SHP77 treated with DMSO at 0.1 percent for 48 hours (cell line): ENCODE data around the gene ZFYVE28.
"Not testable (repeated sequence)": the region's sequence is repeated elsewhere in the genome, so short reads cannot be mapped to it uniquely, and the experiment has no call there.

Source experiments
- DNase-seq: peaks from one replicate; lab custom pipeline; 2025; lab: John Stamatoyannopoulos, UW

ZFYVE28 gene

GRCh38 chr4:2417765-2418649 lies at the start of gene ZFYVE28:
Gene ZFYVE28 (minus strand): TSS chr4:2418645. CDS start chr4:2418323, 322 bp downstream.
- no peak for DNase-seq

- DNase-seq, result not testable (repeated sequence)
These were observed 47.1 kb upstream of the ZFYVE28 start for GRCh38 chr4:2465544-2465943.

GRCh38 chr4:2465032-2465431 lies 46.6 kb upstream of the ZFYVE28 start:
- DNase-seq, result no peak

GRCh38 chr4:2462992-2463762 lies 44.7 kb upstream of the ZFYVE28 start:
- DNase-seq, result no peak

GRCh38 chr4:2462218-2462991 lies 44.0 kb upstream of the ZFYVE28 start:
- DNase-seq, result no peak

GRCh38 chr4:2461246-2461960 lies 43.0 kb upstream of the ZFYVE28 start:
- DNase-seq, result no peak

- DNase-seq, result no peak
These were observed 41.3 kb upstream of the ZFYVE28 start for GRCh38 chr4:2459589-2460349.

- DNase-seq, result no peak
These were observed 40.4 kb upstream of the ZFYVE28 start for GRCh38 chr4:2458546-2459491.

GRCh38 chr4:2457481-2458295 lies 39.2 kb upstream of the ZFYVE28 start:
- no peak for DNase-seq

GRCh38 chr4:2451821-2452785 lies 33.7 kb upstream of the ZFYVE28 start:
- no peak for DNase-seq

- no peak for DNase-seq
These were observed 32.6 kb upstream of the ZFYVE28 start for GRCh38 chr4:2451036-2451520.

- no peak for DNase-seq
These were observed 32.1 kb upstream of the ZFYVE28 start for GRCh38 chr4:2450394-2451035.

- no peak for DNase-seq
These were observed 31.3 kb upstream of the ZFYVE28 start for GRCh38 chr4:2449511-2450392.

- no peak for DNase-seq
These were observed 30.6 kb upstream of the ZFYVE28 start for GRCh38 chr4:2449051-2449450.

- DNase-seq, result no peak
These were observed 30.1 kb upstream of the ZFYVE28 start for GRCh38 chr4:2448589-2448988.
